Measurements from ENCODE around the gene ZMIZ1.
"Not testable (repeated sequence)": the region's sequence is repeated elsewhere in the genome, so short reads cannot be mapped to it uniquely, and the experiment has no call there.

ZMIZ1 gene

DNA sequence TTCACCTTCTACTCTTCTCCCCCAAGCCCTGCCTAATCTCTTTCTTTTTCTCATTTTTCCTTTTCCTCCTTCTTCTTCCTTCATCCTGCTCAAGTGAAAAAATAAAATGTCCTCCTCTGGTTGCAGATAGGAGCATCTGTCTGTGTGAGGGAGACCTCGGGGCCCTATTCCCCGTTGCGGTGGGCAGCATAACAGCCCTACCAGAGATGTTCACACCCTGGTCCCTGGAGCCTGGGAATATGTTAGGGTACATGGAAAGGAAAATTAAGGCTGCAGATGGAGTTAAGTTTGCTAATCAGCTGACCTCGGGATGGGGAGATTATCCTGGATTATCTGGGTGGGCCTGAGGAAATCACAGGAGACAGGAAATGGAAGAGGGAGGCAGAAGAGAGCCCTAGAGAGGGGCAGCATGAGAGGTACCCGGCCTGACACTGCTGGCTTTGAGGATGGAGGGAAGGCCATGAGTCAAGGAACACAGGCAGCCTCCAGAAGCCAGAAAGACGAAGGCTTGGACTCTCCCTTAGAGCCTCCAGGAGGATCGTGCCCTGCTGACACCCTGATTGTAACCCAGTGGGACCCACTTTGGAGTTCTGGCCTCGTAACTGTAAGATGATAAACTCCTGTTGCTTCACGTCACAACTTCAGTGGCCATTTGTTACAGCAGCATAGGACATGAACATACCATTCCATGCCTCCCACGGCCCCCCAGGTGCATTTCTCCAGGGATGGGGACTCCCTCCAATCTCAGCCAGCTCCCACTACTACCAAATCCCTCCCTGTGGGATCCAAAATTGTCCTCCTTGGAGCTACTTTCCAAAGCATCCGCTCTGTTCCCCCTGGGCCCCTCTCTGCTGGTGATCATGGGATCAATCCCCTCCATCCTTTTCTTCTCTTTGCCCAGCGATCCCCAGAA lies 39.0 kb upstream of the ZMIZ1 start:
- DNase-seq (ENCODE audit: low read depth in 2 of 2, low spot score in 1 of 2) = no peak

- DNase-seq (ENCODE audit: low read depth in 2 of 2, low spot score in 1 of 2) = no peak
Measured at GRCh38 chr10:79030705-79031104, 38.1 kb upstream of the ZMIZ1 start.

- no peak for DNase-seq (ENCODE audit: low read depth in 2 of 2, low spot score in 1 of 2)
Measured at GRCh38 chr10:79031723-79032122, 37.0 kb upstream of the ZMIZ1 start.

DNA sequence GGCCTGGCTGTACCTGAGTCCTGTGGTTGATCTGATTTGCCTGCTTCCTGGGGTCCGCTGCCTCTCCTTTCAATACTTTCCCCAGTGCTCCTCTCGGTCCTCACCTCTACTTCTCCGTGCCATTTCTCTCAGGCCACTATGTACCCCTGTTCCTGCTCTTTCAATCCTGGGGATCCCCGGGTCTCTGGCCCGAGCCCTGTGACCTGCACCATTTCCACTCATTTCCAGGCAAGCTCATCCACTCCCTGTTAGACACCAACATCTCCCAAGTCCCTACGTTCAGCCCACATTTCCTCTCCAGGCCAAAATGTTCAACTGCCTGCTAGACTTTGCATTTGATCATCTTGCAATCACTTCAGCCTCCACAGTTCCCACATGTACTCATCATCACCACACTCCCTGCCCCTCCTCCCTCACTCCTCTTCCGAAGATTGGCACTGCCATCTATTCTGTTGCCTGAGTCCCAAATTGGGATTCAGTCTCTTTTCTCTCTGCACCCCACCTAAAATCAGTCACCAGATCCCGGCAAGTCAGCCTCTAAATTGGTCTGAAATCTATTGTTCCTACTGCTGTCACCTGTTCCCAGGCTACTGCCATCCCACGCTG lies 34.4 kb upstream of the ZMIZ1 start:
- DNase-seq (ENCODE audit: low read depth in 2 of 2, low spot score in 1 of 2) = no peak

GRCh38 chr10:79036416-79036815 lies 32.4 kb upstream of the ZMIZ1 start:
- DNase-seq (ENCODE audit: low read depth in 2 of 2, low spot score in 1 of 2) = not testable (repeated sequence)

DNA sequence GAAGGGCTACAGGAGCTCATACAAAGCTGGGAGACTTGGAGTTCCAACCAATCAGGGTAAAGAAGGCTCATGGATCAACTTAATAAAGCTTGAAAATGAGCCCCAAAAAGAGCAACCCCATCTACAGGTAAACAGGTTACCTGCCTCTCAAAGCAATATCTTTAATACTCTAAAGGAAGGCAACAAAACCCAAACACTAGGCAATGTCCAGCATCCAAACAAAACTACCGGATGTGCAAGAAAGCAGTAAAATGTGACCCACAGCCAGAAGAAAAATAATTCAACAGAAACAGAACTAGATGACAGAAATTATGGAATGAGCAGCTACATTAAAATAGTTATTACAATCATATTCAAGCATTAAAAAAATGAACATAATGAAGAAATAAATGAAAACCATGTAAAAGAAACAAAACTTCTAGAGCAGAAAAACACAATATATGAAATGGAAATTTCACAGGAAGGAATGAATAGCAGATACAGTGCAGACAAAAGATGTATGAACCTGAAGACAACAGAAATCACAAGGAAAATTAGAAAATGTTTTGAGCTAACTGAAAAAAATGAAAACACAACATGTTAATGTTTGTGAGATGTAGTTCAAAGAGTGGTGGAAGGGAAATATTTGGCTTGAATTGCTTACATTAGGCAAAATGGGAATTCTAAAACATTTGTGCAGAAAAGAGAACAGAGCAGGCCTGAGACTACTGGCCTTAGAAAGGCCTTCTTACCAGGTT lies 30.5 kb upstream of the ZMIZ1 start:
- DNase-seq (ENCODE audit: low read depth in 2 of 2, low spot score in 1 of 2) = no peak

GRCh38 chr10:79038841-79039201 lies 29.9 kb upstream of the ZMIZ1 start:
- no peak for DNase-seq (ENCODE audit: low read depth in 2 of 2, low spot score in 1 of 2)

DNA sequence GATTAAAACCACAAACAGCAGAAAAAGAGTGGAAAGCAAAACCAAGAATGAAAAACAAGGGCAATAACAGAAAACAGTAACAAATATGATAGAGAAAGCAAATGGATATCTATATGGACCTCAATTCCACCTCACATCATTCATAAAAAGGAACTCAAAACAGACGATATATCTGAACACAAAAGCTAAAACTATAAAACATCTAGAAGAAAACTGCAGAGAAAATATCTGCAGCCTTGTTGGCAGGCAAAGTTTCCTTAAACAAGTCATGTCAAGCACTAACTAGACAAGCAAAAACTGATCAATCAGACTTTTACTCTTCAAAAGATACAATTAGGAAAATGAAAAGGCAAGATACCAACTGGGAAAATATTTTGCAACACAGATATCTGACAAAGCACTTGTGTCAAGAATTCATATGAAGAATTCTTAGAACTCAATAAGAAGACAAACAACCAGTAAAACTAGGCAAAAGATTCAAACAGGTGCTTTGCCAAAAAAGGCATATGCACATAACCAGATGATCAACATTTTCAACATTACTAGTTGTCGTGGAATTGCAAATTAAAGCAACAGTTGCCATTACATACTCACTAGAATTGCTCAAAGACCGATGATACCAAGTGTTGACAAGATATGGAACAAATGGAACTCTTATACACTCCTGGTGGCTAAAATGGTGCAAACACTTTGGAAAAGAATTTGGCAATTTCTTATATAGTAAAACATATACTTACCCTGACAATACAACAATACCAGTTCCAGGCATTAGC lies 25.9 kb upstream of the ZMIZ1 start:
- no peak for DNase-seq (ENCODE audit: low read depth in 2 of 2, low spot score in 1 of 2)

DNA sequence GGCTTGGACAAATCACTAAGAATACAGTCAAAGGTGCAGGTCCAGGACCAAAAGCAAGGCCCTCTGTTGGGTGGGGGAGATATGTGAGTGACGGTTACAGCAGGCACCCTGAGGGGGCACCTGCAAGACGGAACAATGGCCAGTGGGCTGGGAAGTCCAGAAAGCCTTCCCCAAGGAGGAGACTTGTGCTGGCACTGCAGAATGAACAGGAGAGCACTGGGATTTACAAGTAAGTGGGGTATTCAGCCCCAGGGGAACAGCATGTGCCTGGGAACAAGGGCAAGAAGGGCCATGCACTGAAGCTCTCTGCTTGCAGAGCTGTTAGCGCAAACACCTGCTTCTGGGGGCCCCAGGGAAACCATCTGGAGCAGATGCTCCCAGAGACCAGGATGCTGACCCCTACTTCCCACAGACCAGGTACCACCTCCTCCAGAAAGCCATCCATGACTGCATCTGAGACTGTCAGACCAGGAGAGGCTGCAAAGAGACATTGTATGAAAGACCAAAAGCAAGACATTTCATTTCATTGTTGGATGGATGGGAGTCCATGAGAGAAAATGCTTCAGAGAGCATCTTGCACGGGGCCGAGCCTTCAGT lies 24.6 kb upstream of the ZMIZ1 start:
- no peak for DNase-seq (ENCODE audit: low read depth in 2 of 2, low spot score in 1 of 2)

DNA sequence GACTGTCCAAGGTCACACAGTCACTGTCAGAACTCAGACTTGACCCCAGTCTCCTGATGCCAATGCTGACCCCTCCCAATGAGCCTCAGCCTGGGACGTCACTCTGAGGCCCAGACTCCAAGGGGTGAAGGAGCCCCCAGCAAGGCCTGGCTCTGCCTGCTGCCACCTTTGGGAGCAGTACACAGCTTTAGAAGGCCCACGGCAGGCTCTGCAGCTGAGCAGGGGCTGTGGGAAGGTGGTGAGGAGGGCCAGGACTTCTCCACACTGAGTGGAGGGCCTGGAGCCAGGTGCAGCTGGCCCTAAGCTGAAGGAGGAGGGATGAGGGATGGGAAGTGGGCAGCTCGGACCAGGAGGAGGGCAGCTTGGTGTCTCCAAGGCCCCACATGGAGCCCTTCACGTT lies 23.9 kb upstream of the ZMIZ1 start:
- DNase-seq (ENCODE audit: low read depth in 2 of 2, low spot score in 1 of 2) = no peak

DNA sequence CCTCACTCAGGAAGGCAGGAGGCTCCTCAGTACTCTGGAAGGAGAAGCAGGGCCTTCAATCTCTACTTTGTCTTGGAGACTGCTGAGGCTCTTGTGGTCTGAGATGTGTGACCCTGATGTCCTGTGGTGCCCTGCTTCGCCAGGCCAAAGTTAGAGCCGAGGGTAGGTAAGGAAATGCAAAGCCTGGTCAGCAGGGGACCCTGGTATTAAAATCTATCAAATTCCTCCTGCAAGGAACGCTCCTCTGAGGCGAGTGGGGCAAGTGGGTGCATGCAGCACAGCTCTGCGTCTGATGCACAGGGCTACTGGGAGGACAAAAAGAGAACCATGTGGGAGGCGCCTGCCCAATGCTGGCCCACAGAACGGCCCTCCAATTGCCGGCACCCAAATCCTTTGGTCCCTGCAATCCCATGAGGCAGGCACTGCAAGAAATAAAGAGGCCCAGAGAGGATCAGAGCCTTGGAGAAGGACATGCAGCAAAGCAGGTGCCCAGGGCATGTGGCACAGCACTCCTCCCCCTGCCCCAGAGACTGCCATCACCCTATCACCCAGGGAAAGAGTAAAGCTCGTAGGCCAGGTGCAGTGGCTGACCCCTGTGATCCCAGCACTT lies 23.1 kb upstream of the ZMIZ1 start:
- DNase-seq (ENCODE audit: low read depth in 2 of 2, low spot score in 1 of 2) = no peak

GRCh38 chr10:79046326-79046725 lies 22.4 kb upstream of the ZMIZ1 start:
- DNase-seq (ENCODE audit: low read depth in 2 of 2, low spot score in 1 of 2) = no peak

GRCh38 chr10:79046741-79047583 lies 21.8 kb upstream of the ZMIZ1 start:
- no peak for DNase-seq (ENCODE audit: low read depth in 2 of 2, low spot score in 1 of 2)

DNA sequence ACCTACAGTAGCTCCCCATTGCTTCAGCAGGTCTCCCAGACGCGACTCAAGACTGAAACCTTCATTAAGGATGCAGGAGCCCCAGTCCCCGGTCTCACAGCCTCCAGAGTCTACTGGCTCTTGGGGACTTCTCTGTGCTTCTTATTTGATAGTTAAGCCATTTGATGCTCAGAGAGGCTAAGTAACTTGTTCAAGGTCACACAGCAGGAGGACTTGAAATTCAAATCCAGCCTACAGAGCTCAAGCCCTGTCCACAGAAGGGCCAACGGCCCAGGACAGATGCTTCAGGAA lies 21.2 kb upstream of the ZMIZ1 start:
- DNase-seq (ENCODE audit: low read depth in 2 of 2, low spot score in 1 of 2) = no peak

DNA sequence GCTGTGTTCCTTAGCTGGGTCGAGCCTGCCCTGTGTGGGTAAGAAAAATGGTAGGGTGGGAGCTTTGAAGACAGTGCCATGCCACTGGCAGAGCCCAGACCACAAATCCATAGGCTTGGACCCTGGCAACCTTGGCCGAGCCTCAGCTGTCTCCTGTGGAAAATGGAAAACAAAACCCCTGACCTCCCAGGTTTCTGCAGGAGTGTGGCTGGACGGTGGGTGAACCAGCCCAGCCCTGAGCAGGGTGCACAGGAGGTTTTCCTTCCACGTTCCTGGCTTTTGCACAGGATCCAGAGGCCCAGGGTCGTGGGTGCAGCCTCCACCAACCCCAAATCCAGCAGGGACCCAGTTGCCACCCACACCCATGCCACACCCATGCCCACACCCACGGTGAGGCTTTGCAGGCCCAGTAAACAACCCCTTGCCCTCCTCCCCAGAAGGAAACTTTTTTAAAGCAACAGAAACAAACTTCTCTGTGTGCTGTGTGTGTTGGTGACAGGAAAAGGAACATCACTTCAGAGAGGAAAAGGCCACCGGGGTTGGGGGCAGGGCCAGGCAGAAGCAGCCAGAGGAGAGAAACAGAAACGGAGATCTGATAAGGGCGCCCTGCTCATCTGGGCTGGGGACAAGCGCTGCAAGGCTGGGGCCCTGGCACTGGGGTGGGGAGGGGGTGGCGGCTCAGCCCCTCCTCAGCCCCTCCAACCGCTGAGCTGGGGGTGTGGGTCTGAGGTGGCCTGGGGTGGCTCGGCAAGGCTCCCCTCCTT lies 20.7 kb upstream of the ZMIZ1 start:
- DNase-seq (ENCODE audit: low read depth in 2 of 2, low spot score in 1 of 2) = no peak

DNA sequence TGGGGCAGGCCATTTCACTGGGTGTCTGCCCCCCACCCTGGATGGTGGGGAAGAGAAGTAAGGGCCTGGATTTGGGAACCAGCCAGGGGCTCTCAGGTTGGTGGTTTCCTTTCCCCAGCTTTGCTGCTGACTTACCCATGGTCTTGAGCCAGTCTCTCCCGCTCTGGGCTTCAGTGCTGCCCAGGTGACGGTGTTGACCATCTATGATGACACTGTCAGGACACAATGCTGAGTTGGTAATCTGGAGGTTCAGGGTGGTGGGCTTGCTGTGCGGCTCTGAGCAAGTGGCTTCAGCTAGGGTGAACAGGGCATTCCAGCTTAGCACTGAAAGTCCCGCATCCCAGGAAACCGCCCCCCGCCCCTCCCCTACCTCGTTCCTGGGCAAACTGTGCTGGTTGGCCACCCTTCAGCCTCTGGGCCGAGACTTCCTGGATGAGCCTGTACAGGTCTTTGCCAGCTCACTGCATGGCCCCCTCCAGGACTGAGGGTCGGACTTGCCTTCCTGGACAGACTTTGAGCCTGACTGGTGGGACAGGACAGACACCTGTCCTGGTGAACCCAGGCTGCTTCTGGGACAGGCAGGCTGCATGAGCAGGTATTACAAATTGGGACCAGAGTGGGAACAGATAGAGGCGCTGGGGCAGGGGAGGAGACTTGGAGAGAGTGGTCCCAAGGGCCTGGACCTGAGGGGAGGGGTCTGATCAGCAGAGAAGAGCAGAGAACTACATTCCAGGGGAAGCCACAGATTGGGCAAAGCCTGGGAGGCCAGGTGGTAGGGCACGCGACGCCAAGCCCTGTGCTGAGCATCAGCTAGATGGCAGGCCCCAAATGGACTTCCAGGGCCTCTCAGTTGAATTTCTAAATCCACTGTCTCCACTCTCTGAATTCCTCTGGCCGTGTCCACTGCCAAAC lies 19.9 kb upstream of the ZMIZ1 start:
- no peak for DNase-seq (ENCODE audit: low read depth in 2 of 2, low spot score in 1 of 2)

DNA sequence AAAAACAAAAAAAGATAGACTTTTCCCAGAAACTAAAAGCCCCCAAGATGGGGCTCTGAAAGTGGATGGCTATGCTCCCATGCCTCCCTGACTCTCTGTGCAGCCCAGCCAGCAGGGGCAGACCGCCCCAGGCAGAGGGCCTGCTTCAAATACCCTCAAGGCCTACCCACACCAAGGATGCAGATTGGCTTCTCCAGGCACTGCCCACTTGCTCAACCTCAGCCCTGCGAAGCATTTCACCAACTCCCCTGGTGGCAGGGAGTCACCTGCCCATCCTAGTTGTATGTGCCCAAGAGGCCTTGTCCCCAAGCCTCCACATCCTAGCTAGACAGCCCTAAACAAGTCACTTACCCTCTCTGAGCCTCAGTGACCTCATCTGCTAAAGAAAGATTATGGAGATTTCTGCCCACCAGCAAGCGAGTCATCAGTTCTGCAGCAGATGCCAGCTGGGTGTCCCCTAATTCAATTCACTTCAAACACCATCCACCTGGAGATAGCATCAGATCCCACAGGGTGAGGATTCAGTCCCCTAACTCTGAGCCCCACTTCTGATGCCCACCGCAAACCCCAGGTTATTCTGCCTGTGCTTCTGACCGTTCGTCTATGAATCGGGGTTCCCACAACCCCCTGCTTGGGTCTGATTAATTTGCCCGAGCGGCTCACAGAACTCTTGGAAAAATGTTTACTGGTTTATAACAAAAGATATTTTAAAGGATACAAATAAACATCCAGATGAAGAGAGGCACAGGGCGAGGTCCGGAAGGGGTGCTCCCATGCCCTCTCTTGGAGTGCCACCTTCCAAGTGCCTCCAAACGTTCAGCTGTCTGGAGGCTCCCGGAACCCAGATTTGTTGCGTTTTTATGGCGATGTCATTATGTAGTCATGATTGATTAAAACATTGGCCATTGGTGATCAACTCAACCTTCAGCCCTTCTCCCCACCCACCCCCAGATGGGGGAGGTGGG lies 18.6 kb upstream of the ZMIZ1 start:
- no peak for DNase-seq (ENCODE audit: low read depth in 2 of 2, low spot score in 1 of 2)

Data from stimulated activated CD8-positive, alpha-beta memory T cell treated with anti-CD3 and anti-CD28 coated beads, Interleukin-4, amount 100 ng/mL, for 1 hour (primary cell).